Upper lobe of left lung (tissue), 6 donors: ENCODE measurements around the gene BCOR. TPM values are rescaled to one million over a fixed set of nuclear protein-coding genes. Genes with fewer than 3 reads are reported as not detected.

Experiments
- ATAC-seq, 2 donors: fragments of 200-7000 bp; cut with Tn5 transposase; one replicate each; pipeline ENCODE4 v1.9.1; 2022; ENCODE audit warnings: mild to moderate bottlenecking in 2 of 2, moderate library complexity in 2 of 2; ENCODE audit not compliant: low FRiP score in 2 of 2
- DNase-seq, 2 donors: peaks; one replicate each; pipeline ENCODE4 v3.0.0-alpha.2; 2019 to 2020
- H3K27ac ChIP-seq, 4 donors: fragments of 200-600 bp; sonication (generic); one replicate each; pipeline ENCODE4 v1.5.1; 2016 to 2019
- H3K27me3 ChIP-seq, 4 donors: fragments of 200-600 bp; sonication (generic); one replicate each; pipeline ENCODE4 v1.5.1; 2017 to 2019
- H3K36me3 ChIP-seq, 4 donors: fragments of 200-600 bp; sonication (generic); one replicate each; pipeline ENCODE4 v1.5.1; 2016 to 2019
- H3K4me1 ChIP-seq, 4 donors: fragments of 200-600 bp; sonication (generic); one replicate each; pipeline ENCODE4 v1.5.1; 2018 to 2019
- H3K4me3 ChIP-seq, 4 donors: fragments of 200-600 bp; sonication (generic); one replicate each; pipeline ENCODE4 v1.5.1; 2017 to 2019; ENCODE audit warnings: mild to moderate bottlenecking in 2 of 4, moderate library complexity in 1 of 4
- H3K9me3 ChIP-seq, 4 donors: fragments of 200-600 bp; sonication (generic); one replicate each; pipeline ENCODE4 v1.5.1; 2018 to 2019
- CTCF ChIP-seq, 6 experiments: fragments of 450-650 bp in 4 of 6; fragments of 200-600 bp in 2 of 6; sonication (generic) in 2 of 6; IDR thresholded peaks; one replicate each; pipeline ENCODE4 v1.5.1; 2016 to 2019; ENCODE audit warnings: antibody characterized with exemption in 6 of 6
- EP300 ChIP-seq, 4 donors: sonication (generic); formaldehyde crosslinking; IDR thresholded peaks; one replicate each; pipeline ENCODE4 v1.5.1; 2017; ENCODE audit warnings: antibody characterized with exemption in 4 of 4, control low read depth in 2 of 4
- POLR2A ChIP-seq, 4 donors: fragments of 450-650 bp; IDR thresholded peaks; one replicate each; pipeline ENCODE4 v1.5.1; 2016 to 2017; ENCODE audit warnings: antibody characterized with exemption in 4 of 4, mild to moderate bottlenecking in 2 of 4
- POLR2AphosphoS5 ChIP-seq, 2 donors: sonication (generic); formaldehyde crosslinking; IDR thresholded peaks; one replicate each; pipeline ENCODE4 v1.5.1; 2017; ENCODE audit warnings: antibody characterized with exemption in 2 of 2
- whole genome bisulfite sequencing, 2 donors: methylation state at CpG; one replicate each; pipeline ENCODE4 v1.1.5; 2017 to 2018; 5-methylcytosine and 5-hydroxymethylcytosine counted together
- total RNA-seq, 6 donors: library from RNA; depleted of rRNA in 4 of 6; stranded (reverse); fragments of >200 nt in 4 of 6; gene quantifications; one replicate each; pipeline versions ENCODE4 v1.1.0 to v1.2.1, GENCODE V29; 2016 to 2021
- donor health status: DM: no; HTN: no; CAD: no; lungs with moderate emphysema.
- donor health status: DM: no; HTN: yes; CAD: no; lungs with severe emphysema.

The BCOR gene
- total RNA-seq, 6 donors from 2014 or later = 17.5 to 40.8 (median 25.6) TPM

- peak in 1 of 2 donors; percentile 29 for DNase-seq
- peaks cover 0 to 35% (median 0%) of the 10 kb centered on the region in 4 donors for H3K27me3 ChIP-seq
- H3K36me3 ChIP-seq = no peaks in the 10 kb centered on the region
- H3K9me3 ChIP-seq = no peaks in the 10 kb centered on the region
- ATAC-seq = no peak
- H3K27ac ChIP-seq = no peak overlapping the region
- WGBS, 2 donors = 35 to 56% methylated on average over 9 to 16 of the region's 16 CpGs
- TF ChIP-seq POLR2A (IDR thresholded peaks at IDR 0.05) = no peak
- no peak for TF ChIP-seq CTCF (IDR thresholded peaks at IDR 0.05)
- no peak for TF ChIP-seq POLR2AphosphoS5 (IDR thresholded peaks at IDR 0.05)
- no peak for TF ChIP-seq EP300 (IDR thresholded peaks at IDR 0.05)
- H3K4me3 ChIP-seq = peak overlapping the region in 3 of 4 donors; percentile 16 to 29 (median 26)
- peaks cover 15 to 38% (median 20%) of the 10 kb centered on the region in 4 donors for H3K4me1 ChIP-seq
Observed at GRCh38 chrX:40004921-40005291, 92.9 kb downstream of the BCOR start.

- Histone ChIP-seq H3K4me1 (peaks cover 15 to 31% (median 18%) of the 10 kb centered on the region in 4 donors), H3K4me3 (no peak overlapping the region), H3K36me3 (no peaks in the 10 kb centered on the region), H3K27me3 (peaks cover 0 to 35% (median 0%) of the 10 kb centered on the region in 4 donors), H3K9me3 (no peaks in the 10 kb centered on the region), H3K27ac (no peak overlapping the region)
- DNase-seq = no peak
- WGBS, 2 donors = 32% methylated on average over 4 of the region's 4 CpGs; no CpG with 5 or more reads in 1 of the 2 donors
- ATAC-seq = no peak
- TF ChIP-seq POLR2A (IDR thresholded peaks at IDR 0.05) (no peak), EP300 (IDR thresholded peaks at IDR 0.05) (no peak), CTCF (IDR thresholded peaks at IDR 0.05) (no peak), POLR2AphosphoS5 (IDR thresholded peaks at IDR 0.05) (no peak)
Observed at GRCh38 chrX:40004246-40004535, 93.6 kb downstream of the BCOR start.

GRCh38 chrX:40003428-40004245 is 94.1 kb downstream of the BCOR start:
- no peak for DNase-seq
- no peaks in the 10 kb centered on the region for H3K9me3 ChIP-seq
- ATAC-seq = no peak
- peaks cover 12 to 25% (median 14%) of the 10 kb centered on the region in 4 donors for H3K4me1 ChIP-seq
- no peaks in the 10 kb centered on the region for H3K36me3 ChIP-seq
- TF ChIP-seq POLR2A (IDR thresholded peaks at IDR 0.05) = no peak
- TF ChIP-seq CTCF (IDR thresholded peaks at IDR 0.05) = no peak
- no peak for TF ChIP-seq POLR2AphosphoS5 (IDR thresholded peaks at IDR 0.05)
- TF ChIP-seq EP300 (IDR thresholded peaks at IDR 0.05) = no peak
- H3K27me3 ChIP-seq = peaks cover 0 to 29% (median 0%) of the 10 kb centered on the region in 4 donors
- 49 to 64% methylated on average over 7 to 8 of the region's 8 CpGs for WGBS, 2 donors
- H3K27ac ChIP-seq = no peak overlapping the region
- H3K4me3 ChIP-seq = no peak overlapping the region

- no peak for TF ChIP-seq POLR2AphosphoS5 (IDR thresholded peaks at IDR 0.05)
- no peak for TF ChIP-seq EP300 (IDR thresholded peaks at IDR 0.05)
- TF ChIP-seq CTCF (IDR thresholded peaks at IDR 0.05) = no peak
- WGBS, 2 donors = 90% methylated on average over 4 of the region's 4 CpGs; no CpG with 5 or more reads in 1 of the 2 donors
- Histone ChIP-seq H3K27me3 (peaks cover 0 to 29% (median 0%) of the 10 kb centered on the region in 4 donors), H3K9me3 (no peaks in the 10 kb centered on the region), H3K27ac (no peak overlapping the region), H3K36me3 (no peaks in the 10 kb centered on the region), H3K4me3 (no peak overlapping the region), H3K4me1 (peaks cover 9 to 20% (median 10%) of the 10 kb centered on the region in 4 donors)
- ATAC-seq (no peak), DNase-seq (no peak)
Observed at GRCh38 chrX:40003071-40003427, 94.7 kb downstream of the BCOR start.
